Stomach (tissue), 19 donors: Measurements from ENCODE around the gene OGFOD2. TPM values are rescaled to one million over a fixed set of nuclear protein-coding genes. Genes with fewer than 3 reads are reported as not detected.

Experiments
- DNase-seq, 2 donors: peaks; one replicate each; pipeline versions ENCODE4 v3.0.0 to v3.0.0-alpha.2; 2013 to 2019
- H3K27ac ChIP-seq, 5 donors: fragments of 200-600 bp in 4 of 5; sonication (generic) in 4 of 5; one replicate each; pipeline ENCODE4 v1.5.1; 2013 to 2019; ENCODE audit warnings: mild to moderate bottlenecking in 1 of 5, moderate library complexity in 1 of 5
- H3K27me3 ChIP-seq, 3 donors: fragments of 200-600 bp; sonication (generic); one replicate each; pipeline ENCODE4 v1.5.1; 2017 to 2019; ENCODE audit warnings: mixed run types in 1 of 3
- H3K36me3 ChIP-seq, 4 donors: fragments of 200-600 bp; sonication (generic); 1 replicate in 3 of 4; 2 replicates in 1 of 4; pipeline ENCODE4 v1.5.1; 2016 to 2019
- H3K4me1 ChIP-seq, 4 donors: fragments of 200-600 bp; sonication (generic); one replicate each; pipeline ENCODE4 v1.5.1; 2016 to 2019
- H3K4me3 ChIP-seq, 4 donors: fragments of 200-600 bp; sonication (generic) in 3 of 4; one replicate each; pipeline ENCODE4 v1.5.1; 2016 to 2019; ENCODE audit warnings: mild to moderate bottlenecking in 1 of 4
- H3K9me3 ChIP-seq, 4 donors: fragments of 200-600 bp; sonication (generic); one replicate each; pipeline ENCODE4 v1.5.1; 2016 to 2019
- EP300 ChIP-seq: sonication (generic); formaldehyde crosslinking; IDR thresholded peaks from one replicate; pipeline ENCODE4 v1.6.1; 2017; ENCODE audit warnings: antibody characterized with exemption
- POLR2A ChIP-seq, 4 donors: fragments of 450-650 bp; IDR thresholded peaks; one replicate each; pipeline ENCODE4 v1.6.1; 2016; ENCODE audit warnings: antibody characterized with exemption in 4 of 4, control low read depth in 2 of 4, mild to moderate bottlenecking in 1 of 4, moderate library complexity in 1 of 4
- POLR2AphosphoS5 ChIP-seq, 3 donors: sonication (generic); formaldehyde crosslinking; IDR thresholded peaks; one replicate each; pipeline ENCODE4 v1.6.1; 2016; ENCODE audit warnings: antibody characterized with exemption in 3 of 3
- WGBS, 5 donors: extraction: QIAGEN DNeasy Blood & Tissue Kit in 3 of 5; methylation state at CpG; one replicate each; pipeline versions ENCODE4 v1.1.5 to v1.1.7; 2013 to 2018; 5-methylcytosine and 5-hydroxymethylcytosine counted together
- intact Hi-C: fragments of 100-400 bp; cut with DNase I; formaldehyde crosslinking; loops from one replicate; pipeline ENCODE4 v1.15.1; 2023; ENCODE audit warnings: low total_unique reads
- long read RNA-seq, 10 donors: transcript quantifications; one replicate each; lab custom pipeline, GENCODE V29; 2026
- polyA plus RNA-seq, 3 donors: library from polyadenylated mRNA; stranded (reverse); fragments of 200-250 nt; gene quantifications; one replicate each; pipeline ENCODE4 v1.2.3, GENCODE V29; 2013
- total RNA-seq, 5 donors: library from RNA; depleted of rRNA; stranded (reverse); fragments of >200 nt; gene quantifications; one replicate each; pipeline versions ENCODE4 v1.1.0 to v1.2.3, GENCODE V29; 2014 to 2016
- TF ChIP-seq, protein P1 (sequence below), 7 experiments: fragments of 450-650 bp in 4 of 7; fragments of 200-600 bp in 3 of 7; sonication (generic) in 3 of 7; IDR thresholded peaks; one replicate each; pipeline ENCODE4 v1.5.1; 2016 to 2019; ENCODE audit warnings: antibody characterized with exemption in 7 of 7, control low read depth in 2 of 7, mild to moderate bottlenecking in 1 of 7
- donor health status: healthy with polysubstance abuse.
- donor health status: Bipolar disorder and iron deficiency.
- donor health status: healthy.

The OGFOD2 gene
- total RNA-seq: 10 to 100 TPM in 2 of 5 donors, 1 to 10 TPM in 3; 1.7 to 29.2 (median 8.9) TPM
- polyA plus RNA-seq: 10 to 100 TPM; 16.1 to 27.2 (median 18.9) TPM
- long read RNA-seq, donor 1, partial matches to known transcripts: 0 of 1 reads
- long read RNA-seq, donor 1, other reads (novel, unspliced or antisense): 0 of 1 reads
- long read RNA-seq, donor 2, transcript OGFOD2-201 (7 exons, 1,780 nt): major isoform, 5 of 6 reads
- long read RNA-seq, donor 2, partial matches to known transcripts: 0 of 6 reads
- long read RNA-seq, donor 2, other reads (novel, unspliced or antisense): 0 of 6 reads
- long read RNA-seq, donor 3, partial matches to known transcripts: 0 of 1 reads
- long read RNA-seq, donor 3, other reads (novel, unspliced or antisense): 0 of 1 reads
- long read RNA-seq, donor 4: 0 reads
- long read RNA-seq, donor 5, partial matches to known transcripts: 0 of 5 reads
- long read RNA-seq, donor 5, other reads (novel, unspliced or antisense): 0 of 5 reads
- long read RNA-seq, donor 6, transcript OGFOD2-201 (7 exons, 1,780 nt): major isoform, 7 of 7 reads
- long read RNA-seq, donor 6, partial matches to known transcripts: 0 of 7 reads
- long read RNA-seq, donor 6, other reads (novel, unspliced or antisense): 0 of 7 reads
- long read RNA-seq, donor 7, transcript OGFOD2-201 (7 exons, 1,780 nt): major isoform, 5 of 5 reads
- long read RNA-seq, donor 7, partial matches to known transcripts: 0 of 5 reads
- long read RNA-seq, donor 7, other reads (novel, unspliced or antisense): 0 of 5 reads
- long read RNA-seq, donor 8, partial matches to known transcripts: 0 of 1 reads
- long read RNA-seq, donor 8, other reads (novel, unspliced or antisense): 0 of 1 reads
- long read RNA-seq, donor 9, partial matches to known transcripts: 0 of 1 reads
- long read RNA-seq, donor 9, other reads (novel, unspliced or antisense): 0 of 1 reads
- long read RNA-seq, donor 10, partial matches to known transcripts: 0 of 1 reads
- long read RNA-seq, donor 10, other reads (novel, unspliced or antisense): 0 of 1 reads

DNA sequence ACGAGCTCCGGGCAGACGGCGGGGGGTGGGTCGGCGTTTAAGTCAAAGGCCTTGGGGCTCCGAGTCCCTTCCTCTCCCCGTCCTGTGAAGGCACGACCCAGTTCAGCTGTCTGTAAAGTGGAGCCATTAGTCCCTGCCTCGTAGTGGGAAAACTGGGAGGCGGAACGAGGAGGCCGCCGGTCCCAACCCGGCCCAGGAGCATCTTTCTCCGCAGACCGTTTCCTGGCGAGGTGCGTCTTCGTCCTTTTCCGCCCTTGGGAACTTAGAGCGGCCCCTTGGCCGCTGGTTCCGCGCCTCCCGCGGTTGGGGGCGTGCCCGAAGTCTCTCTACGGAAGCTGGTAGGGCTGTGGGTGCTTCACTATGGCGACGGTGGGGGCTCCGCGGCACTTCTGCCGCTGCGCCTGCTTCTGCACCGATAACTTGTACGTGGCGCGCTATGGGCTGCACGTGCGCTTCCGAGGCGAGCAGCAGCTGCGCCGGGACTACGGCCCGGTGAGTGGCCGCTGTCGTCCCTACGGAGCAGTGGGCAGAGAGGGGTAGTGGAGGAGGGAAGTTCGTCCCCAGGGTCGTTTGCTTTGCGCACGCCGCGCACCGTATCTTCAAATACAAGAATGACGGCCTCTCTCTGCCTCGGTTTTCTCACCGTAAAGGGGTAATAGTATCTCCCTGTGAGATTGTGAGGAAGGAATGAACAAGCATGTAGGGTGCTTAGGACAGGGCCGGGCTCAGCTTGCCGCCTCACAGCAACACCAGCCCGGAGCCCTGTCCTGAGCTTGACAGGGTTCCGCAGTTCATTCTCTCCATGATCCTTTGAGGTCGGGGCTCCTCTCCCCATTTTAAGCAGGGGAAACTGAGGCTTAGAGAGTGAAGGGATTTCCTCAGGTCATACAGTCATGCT, at the start of gene OGFOD2:
OGFOD2 (plus strand) TSS at position 353 of the 898 bp plus-strand sequence; CDS start at position 361, 8 bp downstream.
- no peak for TF ChIP-seq POLR2A (IDR thresholded peaks at IDR 0.05)
- peak; percentile 30 to 91 (median 74) for TF ChIP-seq POLR2AphosphoS5 (IDR thresholded peaks at IDR 0.05)
- TF ChIP-seq, protein P1, sequence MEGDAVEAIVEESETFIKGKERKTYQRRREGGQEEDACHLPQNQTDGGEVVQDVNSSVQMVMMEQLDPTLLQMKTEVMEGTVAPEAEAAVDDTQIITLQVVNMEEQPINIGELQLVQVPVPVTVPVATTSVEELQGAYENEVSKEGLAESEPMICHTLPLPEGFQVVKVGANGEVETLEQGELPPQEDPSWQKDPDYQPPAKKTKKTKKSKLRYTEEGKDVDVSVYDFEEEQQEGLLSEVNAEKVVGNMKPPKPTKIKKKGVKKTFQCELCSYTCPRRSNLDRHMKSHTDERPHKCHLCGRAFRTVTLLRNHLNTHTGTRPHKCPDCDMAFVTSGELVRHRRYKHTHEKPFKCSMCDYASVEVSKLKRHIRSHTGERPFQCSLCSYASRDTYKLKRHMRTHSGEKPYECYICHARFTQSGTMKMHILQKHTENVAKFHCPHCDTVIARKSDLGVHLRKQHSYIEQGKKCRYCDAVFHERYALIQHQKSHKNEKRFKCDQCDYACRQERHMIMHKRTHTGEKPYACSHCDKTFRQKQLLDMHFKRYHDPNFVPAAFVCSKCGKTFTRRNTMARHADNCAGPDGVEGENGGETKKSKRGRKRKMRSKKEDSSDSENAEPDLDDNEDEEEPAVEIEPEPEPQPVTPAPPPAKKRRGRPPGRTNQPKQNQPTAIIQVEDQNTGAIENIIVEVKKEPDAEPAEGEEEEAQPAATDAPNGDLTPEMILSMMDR (IDR thresholded peaks at IDR 0.05): no peak
- no peak for TF ChIP-seq EP300
- Histone ChIP-seq H3K4me1 (peaks cover 37 to 56% (median 55%) of the 10 kb centered on the region in 4 donors), H3K27ac (peak within 1 kb of the TSS; percentile 96 to 99 (median 98)), H3K36me3 (peaks cover 0 to 25% (median 19%) of the 10 kb centered on the region in 4 donors), H3K27me3 (no peaks in the 10 kb centered on the region), H3K4me3 (peak within 1 kb of the TSS; percentile 75 to 99 (median 86)), H3K9me3 (no peaks in the 10 kb centered on the region)
- intact Hi-C loops: loop anchor here (10.0 kb wide), 1 partner anchor 180 kb away; the partner anchor contains the start of gene PITPNM2
- 0% methylated on average over 29 to 66 of the region's 66 CpGs for WGBS, 5 donors
- peak; percentile 94 to 97 for DNase-seq

DNA sequence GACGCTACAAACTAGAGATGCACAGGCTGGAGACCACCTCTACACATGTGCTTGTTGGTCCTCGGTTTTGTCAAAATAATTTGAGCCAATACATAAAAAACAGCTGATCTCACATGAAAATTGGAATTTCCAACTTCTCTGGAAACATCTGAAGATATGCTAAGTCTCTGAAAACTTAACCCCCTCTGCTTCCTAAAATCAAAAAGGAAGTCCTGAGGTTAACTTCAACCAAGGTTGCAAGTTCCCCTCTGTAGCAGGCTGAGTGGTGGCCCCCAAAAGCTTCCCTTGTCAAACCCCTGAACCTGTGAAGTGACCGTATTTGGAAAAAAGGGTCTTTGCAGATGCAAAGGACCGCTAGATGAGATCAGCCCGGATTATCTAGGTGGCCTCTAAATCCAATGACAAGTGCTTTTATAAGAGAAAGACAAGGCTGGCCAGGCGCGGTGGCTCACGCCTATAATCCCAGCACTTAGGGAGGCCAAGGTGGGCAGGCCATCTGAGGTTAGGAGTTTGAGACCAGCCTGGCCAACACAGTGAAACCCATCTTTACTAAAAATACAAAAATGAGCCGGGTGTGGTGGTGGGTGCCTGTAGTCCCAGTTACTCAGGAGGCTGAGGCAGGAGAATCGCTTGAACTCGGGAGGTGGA, 47.2 kb upstream of the OGFOD2 start:
- no peak for TF ChIP-seq POLR2A (IDR thresholded peaks at IDR 0.05)
- H3K27me3 ChIP-seq: no peaks in the 10 kb centered on the region
- peaks cover 0 to 19% (median 10%) of the 10 kb centered on the region in 4 donors for H3K36me3 ChIP-seq
- 87 to 90% (median 89%) methylated on average over 11 of the region's 11 CpGs for WGBS, 5 donors
- no peak overlapping the region for H3K4me3 ChIP-seq
- intact Hi-C loops: no loop called here
- H3K4me1 ChIP-seq: no peaks in the 10 kb centered on the region
- H3K27ac ChIP-seq: no peak overlapping the region
- no peak for DNase-seq
- no peaks in the 10 kb centered on the region for H3K9me3 ChIP-seq

DNA sequence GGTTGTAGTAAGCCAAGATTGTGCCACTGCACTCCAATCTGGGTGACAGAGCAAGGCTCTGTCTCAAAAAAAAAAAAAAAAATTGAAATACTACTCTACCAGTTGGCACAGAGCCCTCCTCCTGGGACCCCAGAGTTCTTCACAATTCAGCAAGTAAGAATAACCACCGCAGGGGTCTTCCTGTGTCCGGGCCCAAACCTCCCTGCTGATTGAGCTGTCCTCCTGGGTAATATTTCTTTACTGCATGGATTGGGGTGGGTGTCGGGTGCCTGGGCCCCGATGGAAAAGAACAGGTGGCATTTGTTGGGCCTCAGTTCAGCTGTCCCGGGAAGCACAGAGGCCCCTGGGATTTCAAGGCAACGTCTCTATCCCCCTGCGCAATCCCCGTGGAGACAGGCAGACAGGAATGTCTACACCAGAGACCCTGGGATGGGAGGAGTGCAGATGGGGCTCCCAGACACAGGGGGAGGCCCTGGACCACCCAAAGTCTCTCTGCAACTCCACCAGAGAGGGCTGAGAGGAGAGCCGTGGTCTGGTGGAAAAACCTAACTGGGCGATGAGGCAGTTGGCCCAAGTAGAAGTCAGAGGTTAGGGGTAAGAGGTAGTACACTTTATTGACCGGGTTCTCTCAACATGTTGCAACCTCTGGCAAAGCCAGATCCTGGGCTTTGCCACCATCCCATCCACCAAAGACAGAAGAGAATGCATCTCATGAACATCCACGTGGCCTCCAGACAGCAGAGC, 46.5 kb upstream of the OGFOD2 start:
- Histone ChIP-seq H3K27ac (no peak overlapping the region), H3K9me3 (no peaks in the 10 kb centered on the region), H3K4me1 (no peaks in the 10 kb centered on the region), H3K36me3 (peaks cover 0 to 24% (median 10%) of the 10 kb centered on the region in 4 donors), H3K4me3 (no peak overlapping the region), H3K27me3 (no peaks in the 10 kb centered on the region)
- TF ChIP-seq EP300 (no peak), POLR2AphosphoS5 (IDR thresholded peaks at IDR 0.05) (no peak), POLR2A (IDR thresholded peaks at IDR 0.05) (no peak)
- TF ChIP-seq, protein P1 (IDR thresholded peaks at IDR 0.05): no peak
- WGBS, 5 donors: 78 to 92% (median 87%) methylated on average over 8 to 12 of the region's 12 CpGs
- DNase-seq: no peak
- intact Hi-C loops: no loop called here
